Stimulated activated CD8-positive, alpha-beta memory T cell treated with anti-CD3 and anti-CD28 coated beads, Interleukin-7, amount 100 ng/mL, for 1 hour (primary cell): ENCODE measurements around the gene ITM2C.

ENCODE experiments used
- DNase-seq, 2 donors: peaks; one replicate each; pipeline ENCODE4 v3.0.0-alpha.2; 2020; ENCODE audit warnings: low read depth in 2 of 2

Gene ITM2C

DNA sequence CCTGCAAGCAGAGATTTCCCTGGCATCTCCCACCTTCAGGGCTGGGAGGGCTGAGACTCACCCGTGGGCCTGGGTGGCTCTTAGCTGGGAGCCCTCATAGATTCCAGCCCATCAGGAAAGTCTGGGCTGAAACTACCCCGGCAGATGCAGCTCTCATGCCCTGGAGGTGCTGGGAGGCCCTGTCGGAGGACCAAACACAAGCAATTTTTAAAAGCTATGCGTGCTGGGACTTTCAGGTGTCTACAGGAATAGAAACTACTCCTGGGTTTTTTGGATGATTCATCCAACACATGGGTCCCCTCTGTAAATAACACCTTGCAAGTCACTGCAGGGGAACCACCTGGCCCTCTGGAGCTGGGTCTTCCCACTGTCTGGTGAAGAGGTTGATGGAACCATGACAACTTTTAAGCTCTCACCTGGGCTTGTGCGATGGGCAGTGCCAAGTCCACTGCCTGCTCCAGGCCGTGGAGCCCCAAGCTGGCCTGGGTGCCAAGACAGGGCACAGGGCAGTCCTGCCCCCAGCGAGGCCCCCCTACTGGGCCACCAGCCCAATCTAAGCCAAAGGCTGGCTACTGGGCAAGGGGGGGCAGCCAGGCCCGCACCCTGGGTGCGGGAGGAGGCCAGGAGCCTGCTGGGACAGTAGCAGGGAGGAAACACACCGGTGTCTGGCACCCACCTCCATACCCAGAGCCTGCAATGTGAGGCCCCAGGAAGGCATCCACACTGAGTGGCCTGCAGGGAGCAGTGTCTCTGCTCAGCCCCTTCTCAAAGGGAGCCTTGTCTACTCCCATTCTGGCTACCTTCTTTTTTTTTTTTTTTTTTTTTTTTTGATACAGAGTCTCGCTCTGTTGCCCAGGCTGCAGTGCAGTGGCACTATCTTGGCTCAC is 61.4 kb downstream of the ITM2C start:
- no peak for DNase-seq

DNA sequence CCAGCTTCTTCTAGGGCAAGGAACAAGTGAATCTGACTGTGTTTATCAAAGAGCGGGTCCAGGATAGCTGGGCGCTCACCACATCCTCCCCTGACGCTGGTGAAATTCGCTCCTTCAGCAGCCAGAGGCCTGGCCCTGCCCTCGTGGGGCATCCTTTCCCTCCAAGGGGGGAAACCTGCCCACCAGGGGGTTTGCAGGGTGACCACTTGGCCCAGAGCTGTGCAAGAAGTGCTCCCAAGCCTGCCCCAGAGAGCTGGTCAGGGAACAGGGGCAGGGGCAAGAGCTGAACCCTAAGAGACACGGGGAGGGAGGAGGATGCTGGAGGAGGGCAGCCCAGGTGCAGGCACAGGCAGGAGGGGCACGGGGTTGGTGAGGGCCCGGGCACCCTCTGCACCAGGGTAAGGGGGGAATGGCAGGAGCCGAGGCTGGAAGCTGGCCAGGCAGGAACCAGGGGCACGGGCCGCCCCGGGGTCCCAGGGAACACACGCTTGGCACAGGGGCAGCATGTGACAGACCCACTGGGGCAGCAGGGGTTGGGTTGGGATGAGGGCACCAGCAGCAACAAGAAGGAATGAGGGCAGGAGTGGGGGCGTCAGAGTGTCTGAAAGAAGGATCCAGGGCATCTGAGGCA is 63.1 kb downstream of the ITM2C start:
- no peak for DNase-seq
